ENCODE measurements around the gene SLC25A33. TPM values are rescaled to one million over a fixed set of nuclear protein-coding genes. Genes with fewer than 3 reads are reported as not detected.
A peak's percentile ranks its signal among the peaks of the same experiment; 100 is the strongest.
"Not testable (repeated sequence)": the region's sequence is repeated elsewhere in the genome, so short reads cannot be mapped to it uniquely, and the experiment has no call there.

Gene SLC25A33
- total RNA-seq, 1 donor from 2014 or later: 20.8 TPM

GRCh38 chr1:9621032-9621431, 81.8 kb downstream of the SLC25A33 start:
- Histone ChIP-seq H3K9ac (no peak overlapping the region), H3K27ac (no peak overlapping the region), H3K36me3 (no peaks in the 10 kb centered on the region), H3K4me3 (no peak overlapping the region), H3F3A (ENCODE audit: low read depth) (peaks cover 3% of the 10 kb centered on the region), H3K79me2 (ENCODE audit: low read depth) (no peaks in the 10 kb centered on the region), H3K4me1 (no peaks in the 10 kb centered on the region), H4K20me1 (ENCODE audit: low read depth) (no peaks in the 10 kb centered on the region), H3K4me2 (no peak overlapping the region), H3K27me3 (peaks cover under 1% of the 10 kb centered on the region), H2AFZ (replicated peaks) (no peak overlapping the region), H3K9me3 (ENCODE audit: low read depth) (no peaks in the 10 kb centered on the region)
- no peak for DNase-seq (ENCODE audit: low spot score)
- no peaks in the 10 kb centered on the region for H3K9me3 Mint-ChIP-seq
- H3K27me3 Mint-ChIP-seq (ENCODE audit: insufficient read depth, low read depth): peaks cover 7% of the 10 kb centered on the region
- no peak for TF ChIP-seq EZH2 (IDR thresholded peaks at IDR 0.05)
- H3K4me3 Mint-ChIP-seq: no peak overlapping the region
- no peaks in the 10 kb centered on the region for H3K36me3 Mint-ChIP-seq
- H3K27ac Mint-ChIP-seq: no peak overlapping the region
- H3K4me1 Mint-ChIP-seq: peaks cover 7% of the 10 kb centered on the region

DNA sequence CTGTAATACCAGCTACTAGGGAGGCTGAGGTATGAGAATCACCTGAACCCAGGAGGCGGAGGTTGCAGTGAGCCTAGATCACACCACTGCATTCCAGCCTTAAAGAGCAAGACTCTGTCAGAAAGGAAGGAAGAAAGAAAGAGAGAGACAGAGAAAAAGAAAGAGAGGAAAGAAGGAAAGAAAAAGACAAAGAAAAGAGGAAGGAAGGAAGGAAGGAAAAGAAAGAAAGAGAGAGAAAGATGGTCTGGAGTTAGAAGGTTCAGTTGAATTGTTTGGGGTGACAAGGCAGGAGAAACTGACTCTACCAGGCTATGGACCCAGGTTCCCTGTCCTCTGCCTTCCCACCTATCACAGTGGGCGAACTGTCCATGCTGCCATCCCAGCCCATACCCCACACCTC, 84.8 kb downstream of the SLC25A33 start:
- peaks cover 3% of the 10 kb centered on the region for H3K27me3 Mint-ChIP-seq (ENCODE audit: insufficient read depth, low read depth)
- no peaks in the 10 kb centered on the region for H3K9me3 Mint-ChIP-seq
- Histone ChIP-seq H3K4me1 (no peaks in the 10 kb centered on the region), H3K9ac (no peak overlapping the region), H3K4me3 (no peak overlapping the region), H4K20me1 (ENCODE audit: low read depth) (no peaks in the 10 kb centered on the region), H2AFZ (replicated peaks) (no peak overlapping the region), H3K4me2 (no peak overlapping the region), H3F3A (ENCODE audit: low read depth) (no peaks in the 10 kb centered on the region), H3K9me3 (ENCODE audit: low read depth) (no peaks in the 10 kb centered on the region), H3K27me3 (peaks cover 22% of the 10 kb centered on the region), H3K79me2 (ENCODE audit: low read depth) (no peaks in the 10 kb centered on the region), H3K27ac (no peak overlapping the region), H3K36me3 (no peaks in the 10 kb centered on the region)
- peaks cover 11% of the 10 kb centered on the region for H3K4me1 Mint-ChIP-seq
- H3K27ac Mint-ChIP-seq: no peak overlapping the region
- no peaks in the 10 kb centered on the region for H3K36me3 Mint-ChIP-seq
- TF ChIP-seq, protein P1, sequence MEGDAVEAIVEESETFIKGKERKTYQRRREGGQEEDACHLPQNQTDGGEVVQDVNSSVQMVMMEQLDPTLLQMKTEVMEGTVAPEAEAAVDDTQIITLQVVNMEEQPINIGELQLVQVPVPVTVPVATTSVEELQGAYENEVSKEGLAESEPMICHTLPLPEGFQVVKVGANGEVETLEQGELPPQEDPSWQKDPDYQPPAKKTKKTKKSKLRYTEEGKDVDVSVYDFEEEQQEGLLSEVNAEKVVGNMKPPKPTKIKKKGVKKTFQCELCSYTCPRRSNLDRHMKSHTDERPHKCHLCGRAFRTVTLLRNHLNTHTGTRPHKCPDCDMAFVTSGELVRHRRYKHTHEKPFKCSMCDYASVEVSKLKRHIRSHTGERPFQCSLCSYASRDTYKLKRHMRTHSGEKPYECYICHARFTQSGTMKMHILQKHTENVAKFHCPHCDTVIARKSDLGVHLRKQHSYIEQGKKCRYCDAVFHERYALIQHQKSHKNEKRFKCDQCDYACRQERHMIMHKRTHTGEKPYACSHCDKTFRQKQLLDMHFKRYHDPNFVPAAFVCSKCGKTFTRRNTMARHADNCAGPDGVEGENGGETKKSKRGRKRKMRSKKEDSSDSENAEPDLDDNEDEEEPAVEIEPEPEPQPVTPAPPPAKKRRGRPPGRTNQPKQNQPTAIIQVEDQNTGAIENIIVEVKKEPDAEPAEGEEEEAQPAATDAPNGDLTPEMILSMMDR (IDR thresholded peaks at IDR 0.05): no peak
- no peak for TF ChIP-seq EZH2phosphoT487 (IDR thresholded peaks at IDR 0.05)
- TF ChIP-seq EZH2 (IDR thresholded peaks at IDR 0.05): no peak
- DNase-seq (ENCODE audit: low spot score): no peak
- H3K4me3 Mint-ChIP-seq: no peak overlapping the region

DNA sequence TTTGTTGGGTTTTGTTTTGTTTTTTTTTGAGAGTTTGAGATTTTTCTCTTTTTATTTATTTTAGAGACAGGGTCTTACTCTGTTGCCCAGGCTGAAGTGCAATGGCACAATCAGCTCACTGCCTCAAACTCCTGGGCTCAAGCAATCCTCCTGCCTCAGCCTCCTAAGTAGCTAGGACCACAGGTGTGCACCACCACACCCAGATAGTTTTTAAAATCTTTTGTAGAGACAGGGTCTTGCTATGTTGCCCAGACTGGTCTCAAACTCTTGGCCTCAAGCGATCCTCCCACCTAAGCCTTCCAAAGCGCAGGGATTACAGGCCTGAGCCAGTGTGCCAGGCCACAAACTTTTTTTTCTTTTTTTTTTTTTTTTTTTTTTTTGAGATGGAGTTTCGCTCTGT, 85.8 kb downstream of the SLC25A33 start:
- H3K4me1 Mint-ChIP-seq; H3K9ac ChIP-seq; H3K36me3 Mint-ChIP-seq; H3K9me3 ChIP-seq (ENCODE audit: low read depth); H3K4me3 ChIP-seq; H3K27ac ChIP-seq; DNase-seq (ENCODE audit: low spot score); H3K4me3 Mint-ChIP-seq; H4K20me1 ChIP-seq (ENCODE audit: low read depth); H3K27me3 Mint-ChIP-seq (ENCODE audit: insufficient read depth, low read depth); H3K79me2 ChIP-seq (ENCODE audit: low read depth); H3K36me3 ChIP-seq; H3K9me3 Mint-ChIP-seq; H3F3A ChIP-seq (ENCODE audit: low read depth); H3K27ac Mint-ChIP-seq; H2AFZ ChIP-seq (replicated peaks); H3K4me1 ChIP-seq; H3K4me2 ChIP-seq: not testable (repeated sequence)
- peaks cover 22% of the 10 kb centered on the region for H3K27me3 ChIP-seq

- Mint-ChIP-seq H3K36me3 (no peaks in the 10 kb centered on the region), H3K4me1 (peaks cover 10% of the 10 kb centered on the region), H3K9me3 (no peaks in the 10 kb centered on the region), H3K27me3 (ENCODE audit: insufficient read depth, low read depth) (peaks cover 3% of the 10 kb centered on the region), H3K27ac (peak overlapping the region; percentile 19), H3K4me3 (peak overlapping the region; percentile 54)
- Histone ChIP-seq H3K9ac (no peak overlapping the region), H3K4me1 (no peaks in the 10 kb centered on the region), H3K27me3 (peaks cover 22% of the 10 kb centered on the region), H3K4me3 (no peak overlapping the region), H4K20me1 (ENCODE audit: low read depth) (no peaks in the 10 kb centered on the region), H3K27ac (no peak overlapping the region), H3F3A (ENCODE audit: low read depth) (no peaks in the 10 kb centered on the region), H2AFZ (replicated peaks) (no peak overlapping the region), H3K79me2 (ENCODE audit: low read depth) (no peaks in the 10 kb centered on the region), H3K9me3 (ENCODE audit: low read depth) (no peaks in the 10 kb centered on the region), H3K4me2 (no peak overlapping the region), H3K36me3 (no peaks in the 10 kb centered on the region)
- TF ChIP-seq, protein P1 (IDR thresholded peaks at IDR 0.05): no peak
- no peak for DNase-seq (ENCODE audit: low spot score)
Measured at GRCh38 chr1:9626201-9626608, 86.9 kb downstream of the SLC25A33 start.

Data from neural progenitor cell (in vitro differentiated cells).